ENCODE results near the gene MARCHF2.

Gene MARCHF2

DNA sequence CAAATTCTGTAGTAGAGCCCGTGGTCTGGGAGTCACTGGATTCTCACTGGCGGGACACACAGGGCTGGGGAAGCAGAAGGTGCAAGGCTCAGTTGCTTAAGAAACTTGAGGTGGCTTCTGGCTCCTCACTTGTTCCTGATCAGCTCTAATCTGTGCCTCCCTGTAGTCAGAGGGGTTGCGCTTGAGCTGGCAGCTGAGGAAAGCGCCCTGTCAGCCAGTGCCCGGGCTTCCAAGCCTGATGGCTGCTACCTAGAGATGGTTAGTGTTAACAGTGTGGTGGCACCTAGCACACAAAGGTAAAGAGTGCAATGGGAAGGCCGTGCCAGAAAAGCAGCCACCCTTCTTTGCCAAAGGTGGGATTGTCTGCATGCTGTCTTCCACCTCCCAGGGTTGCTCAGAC, 40.5 kb downstream of the MARCHF2 start:
- DNase-seq (ENCODE audit: low read depth) = no peak

DNA sequence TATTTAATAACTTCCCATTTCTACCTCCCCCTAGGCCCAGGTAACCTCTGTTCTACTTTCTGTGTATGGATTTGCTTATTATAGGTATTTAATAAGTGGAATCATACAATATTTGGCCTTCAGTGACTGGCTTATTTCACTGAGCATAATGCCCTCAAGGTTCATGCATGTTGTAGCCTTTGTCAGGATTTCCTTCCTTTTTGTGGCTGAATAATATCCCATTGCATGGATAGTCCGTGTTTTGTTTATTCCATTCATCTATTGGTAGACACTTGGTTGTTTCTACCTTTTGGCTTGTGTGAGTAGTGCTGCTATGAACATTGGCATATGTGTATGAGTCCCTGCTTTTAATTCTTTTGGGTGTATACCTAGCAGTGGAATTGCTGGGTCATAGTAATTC, 41.1 kb downstream of the MARCHF2 start:
- DNase-seq (ENCODE audit: low read depth) = no peak

DNA sequence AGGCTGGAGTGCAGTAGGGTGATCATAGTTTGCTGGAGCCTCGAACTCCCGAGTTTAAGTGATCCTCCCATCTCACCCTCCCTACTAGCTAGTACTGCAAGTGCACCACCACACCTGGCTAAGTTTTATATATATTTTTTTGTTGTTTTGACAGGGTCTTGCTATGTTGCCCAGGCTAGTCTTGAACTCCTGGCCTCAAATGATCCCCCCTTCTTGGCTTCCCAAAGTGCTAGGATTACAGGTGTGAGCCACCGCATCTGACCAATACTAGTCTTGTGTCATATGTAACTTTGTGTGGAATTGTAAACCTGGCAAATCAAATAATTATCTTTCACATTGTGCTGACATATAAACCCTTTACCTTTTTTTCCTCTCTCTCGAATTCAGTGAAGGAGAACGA, 41.9 kb downstream of the MARCHF2 start:
- DNase-seq (ENCODE audit: low read depth) = no peak

DNA sequence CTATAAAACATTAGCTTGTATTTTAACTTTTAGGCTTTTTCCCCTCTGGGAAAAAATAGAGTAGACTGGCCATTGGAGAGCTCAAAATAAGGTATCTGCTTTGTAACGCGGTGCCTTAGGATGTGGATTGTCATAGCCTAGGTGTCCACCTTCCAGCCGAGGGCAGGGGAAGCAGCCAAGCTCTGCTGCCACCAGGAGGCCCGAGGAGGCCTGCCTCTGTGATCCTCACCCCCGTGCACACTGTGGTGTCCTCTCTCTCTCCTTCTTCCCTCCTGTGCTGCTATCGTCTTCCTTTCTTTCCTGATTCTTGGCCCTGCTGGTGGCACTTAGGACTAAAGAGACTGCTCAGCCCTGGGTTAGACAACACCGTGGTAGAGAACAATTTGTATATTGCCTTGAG, 43.0 kb downstream of the MARCHF2 start:
- no peak for DNase-seq (ENCODE audit: low read depth)

DNA sequence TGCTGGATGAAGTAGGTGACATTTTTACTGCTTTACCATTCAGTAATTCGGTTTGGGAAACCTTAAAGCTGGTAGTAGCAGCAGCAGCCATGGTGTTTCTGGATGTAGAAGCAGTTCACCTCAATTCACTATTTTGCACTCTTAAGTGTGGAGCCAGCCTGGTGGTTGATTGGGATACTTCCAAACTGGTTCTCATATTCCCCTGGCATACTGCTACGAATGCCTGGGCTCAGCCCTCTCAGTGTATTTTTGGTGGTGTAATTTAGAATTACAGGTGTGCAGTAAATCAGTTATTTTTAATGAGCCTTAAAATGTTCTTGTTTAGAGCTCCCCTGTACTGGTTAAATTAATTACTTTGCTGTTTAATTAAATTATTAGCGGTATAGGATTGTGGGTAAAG, 44.1 kb downstream of the MARCHF2 start:
- no peak for DNase-seq (ENCODE audit: low read depth)

DNA sequence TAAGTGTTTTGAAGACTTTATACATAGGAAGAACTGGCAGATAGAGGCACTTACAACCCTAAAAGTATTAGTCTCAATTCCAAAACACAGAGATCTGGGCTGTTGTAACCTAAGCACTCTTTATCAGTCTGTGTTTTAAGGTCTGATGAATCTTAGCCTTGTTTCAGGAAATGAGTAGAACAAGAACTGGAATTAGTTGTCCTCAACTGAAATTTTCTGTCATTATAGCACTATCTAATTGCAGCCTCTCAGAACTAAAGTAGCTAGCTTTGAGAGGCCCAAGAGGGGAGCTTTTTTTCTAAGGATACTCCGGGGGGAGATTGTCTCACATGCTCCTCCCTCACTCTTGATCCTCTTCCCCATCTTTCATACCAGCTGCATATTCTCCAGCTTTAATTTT, 44.7 kb downstream of the MARCHF2 start:
- DNase-seq (ENCODE audit: low read depth) = no peak

DNA sequence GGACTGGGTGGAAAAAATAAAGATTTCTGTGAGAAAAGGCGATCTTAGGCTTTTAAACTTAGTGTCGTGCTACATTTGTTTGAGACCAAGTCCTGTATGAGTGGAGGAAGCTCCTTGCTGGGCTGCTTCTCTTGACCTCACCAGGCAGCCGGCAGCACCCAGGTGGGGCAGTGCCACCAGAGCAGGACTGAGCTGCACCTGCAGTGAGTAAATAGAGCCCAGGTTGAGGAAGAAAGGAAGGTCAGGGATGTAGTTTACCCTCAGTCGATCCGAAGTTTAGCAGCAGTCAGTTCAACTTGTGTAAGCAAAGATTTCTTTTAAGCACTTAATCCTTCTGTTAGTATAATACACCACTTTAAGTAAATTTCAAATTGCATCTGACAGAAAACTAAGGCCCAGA, 45.3 kb downstream of the MARCHF2 start:
- DNase-seq (ENCODE audit: low read depth) = no peak

DNA sequence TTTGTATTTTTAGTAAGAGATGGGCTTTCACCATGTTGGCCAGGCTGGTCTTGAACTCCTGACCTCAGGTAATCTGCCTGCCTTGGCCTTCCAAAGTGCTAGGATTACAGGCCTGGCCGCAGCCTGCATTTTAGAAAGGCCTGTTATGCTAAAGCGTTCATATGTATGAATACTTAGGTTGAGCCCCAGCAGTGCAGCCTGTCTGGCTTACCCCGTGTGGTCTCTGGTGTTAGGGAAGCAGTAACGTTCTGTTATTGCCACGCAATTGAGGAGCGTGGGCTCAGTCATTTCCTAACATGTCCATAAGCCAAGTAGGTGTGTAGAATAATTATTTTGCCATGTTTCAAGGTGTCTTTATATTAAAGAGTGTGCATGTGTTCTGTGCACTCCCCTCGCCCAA, 46.0 kb downstream of the MARCHF2 start:
- no peak for DNase-seq (ENCODE audit: low read depth)

DNA sequence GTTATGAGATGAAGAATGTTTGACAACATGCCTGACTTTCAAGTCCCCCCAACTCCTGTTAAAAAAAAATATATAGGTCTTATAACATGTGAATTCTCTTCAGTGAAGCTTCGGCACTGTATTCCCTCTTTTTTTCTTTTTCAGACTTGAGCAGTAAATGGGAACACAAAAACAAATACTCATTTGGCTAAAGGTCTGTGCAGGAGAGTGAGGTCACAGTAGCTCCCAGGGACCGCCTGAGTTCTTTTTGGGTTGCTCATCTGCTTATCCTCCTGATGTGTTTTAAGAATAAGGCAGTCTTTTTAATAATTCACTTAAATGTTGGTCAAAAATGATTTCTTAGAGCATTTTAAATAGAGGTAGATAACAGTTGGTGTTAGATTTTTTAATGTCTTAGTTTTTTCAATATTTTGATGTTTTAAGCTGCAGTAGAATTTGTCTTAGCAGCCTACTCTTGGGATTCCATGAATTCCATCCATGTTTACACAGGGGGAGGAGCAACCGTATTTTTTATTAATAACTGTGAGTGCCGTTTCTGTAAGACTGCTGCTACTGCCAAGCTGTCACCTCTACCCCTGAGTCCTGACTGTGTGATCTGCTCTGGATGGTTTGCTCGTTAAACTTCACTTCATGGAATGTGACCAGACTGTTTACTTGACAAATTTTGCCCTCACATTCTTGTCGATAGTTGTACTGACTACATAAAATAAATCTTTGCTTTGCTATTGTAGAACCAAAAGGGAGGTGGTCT, 46.6 kb downstream of the MARCHF2 start:
- DNase-seq (ENCODE audit: low read depth) = no peak

DNA sequence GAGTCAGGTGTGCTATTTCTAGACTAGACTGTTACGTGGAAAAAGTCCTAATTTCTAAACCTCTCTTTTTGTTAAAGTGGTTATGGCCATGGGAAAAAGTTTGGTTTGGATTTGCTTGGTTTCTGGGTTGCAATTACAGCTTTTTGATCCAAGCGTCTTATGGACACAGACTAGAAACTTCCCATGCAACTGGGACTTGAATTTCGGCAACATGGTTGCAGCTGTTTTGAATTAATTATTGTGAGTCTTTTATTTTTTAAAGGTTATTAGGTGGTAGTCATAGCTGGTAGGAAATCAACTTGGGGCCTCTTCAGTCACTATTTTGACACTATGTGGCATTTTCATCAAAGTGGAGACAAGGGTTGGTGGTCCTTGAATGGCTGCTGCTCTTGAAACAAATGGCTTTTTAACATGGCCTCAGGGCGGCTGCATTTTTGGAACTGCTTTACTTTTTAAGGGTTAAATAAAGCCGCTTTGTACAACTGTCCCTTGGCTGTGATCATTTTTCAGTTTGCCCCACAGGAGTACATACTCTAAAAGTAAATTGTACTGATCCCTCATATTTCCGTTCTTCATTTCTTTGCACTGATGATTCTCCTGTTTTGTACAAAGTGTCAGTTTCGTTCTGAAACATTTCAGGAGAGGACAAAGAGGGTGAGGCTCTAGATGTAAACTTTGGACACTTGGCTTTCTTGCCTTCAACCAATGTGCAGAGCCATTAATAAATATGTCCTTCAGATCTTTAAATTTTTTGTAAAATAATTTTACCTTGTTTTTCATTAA, 47.6 kb downstream of the MARCHF2 start:
- DNase-seq (ENCODE audit: low read depth) = no peak

DNA sequence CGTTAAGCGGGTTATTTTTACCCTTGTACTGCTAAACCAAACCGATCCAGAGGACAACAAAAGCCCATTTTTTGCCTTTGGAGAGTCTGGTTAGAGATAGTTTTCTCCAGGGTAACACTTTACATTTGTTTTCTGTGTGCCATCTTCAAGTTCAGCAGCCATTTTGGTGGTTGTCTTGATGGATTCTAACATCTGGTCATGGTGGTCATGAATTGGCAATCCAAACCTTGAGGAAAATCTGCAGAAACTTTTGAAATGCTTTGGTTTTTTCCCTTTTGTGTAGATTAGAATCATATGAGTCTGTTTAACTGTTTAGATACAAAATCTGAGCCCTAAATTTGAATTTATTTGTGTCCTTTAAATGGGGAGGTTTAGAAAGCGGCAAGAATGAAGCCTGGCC, 48.3 kb downstream of the MARCHF2 start:
- no peak for DNase-seq (ENCODE audit: low read depth)

DNA sequence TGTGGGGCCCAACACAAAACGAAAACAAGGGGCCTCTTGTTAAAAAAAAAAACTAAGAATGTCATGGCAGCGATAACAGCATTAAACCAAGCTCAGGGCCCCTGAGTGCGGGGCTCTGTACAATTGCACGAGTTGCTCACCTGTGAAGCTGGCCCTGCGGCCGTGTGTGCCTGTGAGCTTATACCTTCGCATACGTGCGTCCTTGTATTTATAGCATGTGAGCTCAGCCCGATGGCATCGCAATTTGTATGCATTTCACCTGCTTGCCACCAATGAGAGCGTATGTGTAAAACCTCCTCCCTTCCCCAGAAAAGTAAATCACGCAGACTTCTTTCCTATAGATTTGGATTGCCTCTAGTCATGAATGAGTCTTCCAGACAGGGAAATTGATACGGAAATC, 48.8 kb downstream of the MARCHF2 start:
- no peak for DNase-seq (ENCODE audit: low read depth)

DNA sequence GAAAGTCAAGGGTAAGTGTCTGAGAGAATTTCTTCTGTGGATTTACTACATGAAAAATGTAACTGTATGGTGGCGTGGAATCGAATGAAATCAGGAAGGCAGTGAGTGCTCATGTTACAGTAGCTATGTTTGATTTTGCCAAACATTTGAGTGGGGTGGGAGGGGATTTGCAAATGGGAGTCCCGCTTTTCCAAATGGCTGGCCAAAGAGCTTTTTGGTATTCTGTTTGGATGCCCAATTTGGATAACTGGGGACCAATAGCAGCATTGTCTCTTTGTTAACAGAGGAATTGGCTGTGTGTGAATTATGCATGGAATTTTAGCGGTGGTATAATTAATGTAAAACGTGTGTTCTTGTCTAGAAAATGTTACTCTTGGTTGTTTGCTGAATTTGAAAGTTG, 49.5 kb downstream of the MARCHF2 start:
- DNase-seq (ENCODE audit: low read depth) = no peak

DNA sequence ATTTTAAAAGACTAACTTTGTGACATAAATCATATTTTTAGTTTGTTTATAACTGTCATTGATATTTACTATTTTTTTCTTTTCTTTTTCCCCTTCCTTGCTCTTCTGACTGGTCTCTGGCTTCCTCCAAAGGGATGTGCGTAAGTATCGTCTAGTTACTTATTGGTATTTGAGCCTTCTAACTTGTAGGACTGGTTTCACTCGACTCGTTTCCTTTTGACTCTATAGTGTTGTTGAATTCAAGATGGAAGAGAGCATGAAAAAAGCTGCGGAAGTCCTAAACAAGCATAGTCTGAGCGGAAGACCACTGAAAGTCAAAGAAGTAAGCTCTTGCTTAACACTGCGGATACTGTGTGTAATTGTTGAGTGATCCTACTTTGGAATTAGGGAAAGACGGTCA, 50.3 kb downstream of the MARCHF2 start:
- no peak for DNase-seq (ENCODE audit: low read depth)

DNA sequence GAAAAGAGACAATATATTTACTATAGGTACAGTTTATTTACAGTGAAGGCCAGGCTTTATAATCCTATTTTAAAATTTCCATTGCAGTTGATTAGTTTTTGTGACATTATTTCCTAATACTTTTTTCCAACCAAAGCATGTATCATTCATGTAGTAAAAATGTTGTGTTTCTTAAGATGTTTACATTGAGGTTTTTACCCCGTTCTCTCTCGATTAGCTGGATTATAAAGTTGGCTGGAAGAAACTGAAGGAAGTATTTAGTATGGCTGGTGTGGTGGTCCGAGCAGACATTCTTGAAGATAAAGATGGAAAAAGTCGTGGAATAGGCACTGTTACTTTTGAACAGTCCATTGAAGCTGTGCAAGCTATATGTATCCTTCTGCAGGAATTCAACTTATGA, 52.9 kb downstream of the MARCHF2 start:
- no peak for DNase-seq (ENCODE audit: low read depth)

DNA sequence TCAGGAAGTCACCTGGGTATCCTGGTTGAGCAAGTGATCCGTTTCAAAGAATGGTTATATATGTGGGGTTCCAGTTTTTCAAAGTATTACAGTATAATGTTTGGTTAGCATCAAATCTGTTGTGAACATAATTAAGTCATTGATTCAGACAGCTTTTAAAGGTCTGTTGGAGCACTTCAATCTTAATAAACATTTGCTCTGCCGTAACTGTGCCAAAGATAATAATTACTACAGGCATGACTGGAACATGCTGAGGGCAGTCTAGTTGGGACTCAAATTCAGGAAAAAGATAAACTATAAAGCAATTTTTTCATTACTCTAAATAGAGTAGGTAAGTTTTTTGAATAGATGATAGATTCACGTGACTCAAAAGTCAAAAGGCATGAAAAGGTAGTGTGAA, 55.0 kb downstream of the MARCHF2 start:
- no peak for DNase-seq (ENCODE audit: low read depth)

DNA sequence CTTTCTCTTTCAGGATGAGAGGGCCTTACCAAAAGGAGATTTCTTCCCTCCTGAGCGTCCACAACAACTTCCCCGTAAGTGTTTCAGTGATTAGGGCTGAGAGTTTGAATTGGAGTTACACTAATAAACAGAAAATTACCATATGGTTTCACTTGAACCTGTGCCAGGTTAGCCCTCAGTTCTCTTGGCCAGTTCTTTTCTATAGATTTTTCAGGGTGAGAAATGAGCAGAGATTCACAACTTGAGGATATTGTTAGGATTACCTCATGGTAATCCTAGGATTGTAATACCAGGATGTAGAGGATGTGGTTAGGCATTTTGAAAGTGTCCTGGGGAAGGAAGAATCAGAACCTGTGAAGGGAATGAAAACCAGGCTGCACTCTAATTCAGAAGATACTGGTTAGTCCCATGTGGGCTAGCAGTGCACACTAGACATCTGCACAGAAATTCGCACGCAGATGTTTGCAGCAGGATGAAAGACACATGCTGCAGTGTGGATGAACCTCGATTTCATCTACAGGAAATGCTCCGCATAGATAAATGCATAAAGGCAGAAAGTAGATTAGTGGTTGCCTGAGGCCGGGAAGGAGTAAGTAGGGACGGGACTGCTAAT, 55.8 kb downstream of the MARCHF2 start:
- no peak for DNase-seq (ENCODE audit: low read depth)

DNA sequence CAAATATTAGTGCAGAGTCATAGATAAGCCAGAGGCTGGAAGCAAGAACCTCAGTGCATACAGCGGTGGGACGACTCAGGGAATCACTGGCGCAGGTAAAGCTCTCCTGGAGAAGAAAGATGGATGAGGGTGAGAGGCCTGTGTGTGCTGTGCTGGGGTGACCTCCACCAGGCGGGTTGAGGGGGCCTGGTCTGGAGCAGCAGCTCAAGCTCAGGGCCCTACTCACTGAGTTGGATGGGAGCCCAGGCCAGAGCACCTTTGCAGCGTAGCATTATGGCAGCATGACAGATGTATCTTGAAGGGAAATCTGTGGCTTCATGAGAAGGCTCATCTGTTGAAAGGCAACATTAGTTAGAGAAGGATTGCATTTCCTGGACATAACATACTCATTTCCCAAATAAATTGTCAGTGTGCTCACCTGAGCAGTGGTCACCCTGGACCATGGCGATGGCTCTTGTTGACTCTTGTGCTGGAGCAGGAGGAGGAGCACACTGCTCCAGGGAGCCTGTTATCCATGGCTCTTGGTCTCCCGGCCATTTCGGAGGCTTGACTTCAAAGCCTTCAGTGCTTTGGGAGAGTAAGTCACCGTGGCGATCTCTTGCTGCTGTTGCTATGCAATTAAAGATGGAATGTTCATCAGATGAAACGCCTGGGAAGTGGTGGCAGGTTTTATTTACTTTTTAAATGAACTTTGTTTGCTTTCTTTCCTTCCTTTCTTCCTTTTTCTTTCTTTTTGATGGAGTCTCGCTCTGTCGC, 56.7 kb downstream of the MARCHF2 start:
- no peak for DNase-seq (ENCODE audit: low read depth)

DNA sequence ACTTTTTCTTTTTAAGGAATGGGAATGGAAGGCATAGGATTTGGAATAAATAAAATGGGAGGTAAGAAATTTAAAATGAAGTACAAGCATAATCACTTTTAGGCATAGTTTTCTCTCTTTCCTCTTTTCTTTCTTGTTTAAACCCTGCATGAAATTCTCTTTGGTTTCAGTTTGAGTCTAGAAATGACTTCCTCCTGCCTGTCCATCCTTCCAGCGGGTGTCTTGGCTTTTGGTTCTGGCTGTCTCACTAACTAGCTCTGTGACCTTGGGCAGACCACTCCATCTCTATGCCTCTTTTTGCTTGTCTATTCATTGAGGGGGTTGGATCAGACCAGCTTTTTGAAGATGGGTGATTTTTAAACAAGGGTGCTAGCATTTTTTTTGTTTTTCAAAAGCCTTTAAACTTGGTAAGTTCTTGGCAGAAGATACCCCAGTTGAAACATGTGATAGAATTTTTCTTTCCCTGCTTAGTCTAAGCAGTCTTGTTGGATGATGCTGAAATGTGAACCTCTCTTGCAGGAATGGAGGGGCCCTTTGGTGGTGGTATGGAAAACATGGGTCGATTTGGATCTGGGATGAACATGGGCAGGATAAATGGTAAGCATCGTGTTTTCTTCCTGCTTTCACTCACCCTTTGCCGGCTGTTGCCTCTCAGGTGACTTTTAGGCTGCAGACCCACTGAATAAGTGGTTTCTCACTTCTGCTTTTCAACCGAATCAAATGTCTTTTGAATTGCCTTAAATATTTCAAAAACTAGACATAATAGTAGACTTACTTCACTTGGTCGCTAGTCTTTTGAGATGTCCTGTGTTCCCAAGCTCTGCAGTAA, 60.8 kb downstream of the MARCHF2 start:
- DNase-seq (ENCODE audit: low read depth) = no peak

DNA sequence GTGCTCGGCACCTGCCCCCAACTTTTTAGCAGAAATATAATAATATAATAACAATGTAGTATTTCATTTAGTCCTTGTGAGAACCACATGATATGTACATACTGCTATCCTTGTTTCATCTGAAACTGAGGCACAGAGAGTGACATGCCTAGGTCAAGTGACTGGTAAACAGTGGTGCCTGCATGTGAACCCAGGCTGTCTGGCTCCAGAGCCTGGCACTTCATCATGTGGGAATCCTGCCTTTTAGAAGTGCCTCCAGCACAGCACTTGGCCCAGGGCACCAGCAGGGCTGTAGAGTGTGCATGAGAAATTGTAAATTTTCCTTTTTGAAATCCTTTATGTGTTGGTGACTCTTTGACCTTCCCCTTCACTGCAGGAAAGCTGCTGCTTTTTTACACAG, 61.9 kb downstream of the MARCHF2 start:
- no peak for DNase-seq (ENCODE audit: low read depth)

DNA sequence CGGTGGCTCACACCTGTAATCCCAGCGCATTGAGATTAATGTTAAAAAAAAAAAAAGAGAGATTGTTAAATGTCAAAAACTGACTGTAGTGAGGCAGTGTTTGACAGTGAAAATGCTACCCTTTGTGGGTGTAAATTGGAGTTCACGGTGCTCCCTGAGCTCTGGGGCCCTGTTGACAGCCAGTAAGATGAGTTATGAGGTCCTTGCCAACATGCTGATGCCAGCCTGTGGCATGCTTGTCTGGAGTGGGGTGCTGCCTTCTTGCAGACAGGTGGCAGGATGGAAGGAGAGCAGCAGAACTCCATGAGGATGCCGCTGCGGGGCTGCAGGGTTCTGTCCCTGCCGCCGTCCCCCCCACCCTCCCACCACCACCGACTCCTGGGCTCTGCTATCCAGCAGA, 63.4 kb downstream of the MARCHF2 start:
- DNase-seq (ENCODE audit: low read depth) = no peak

DNA sequence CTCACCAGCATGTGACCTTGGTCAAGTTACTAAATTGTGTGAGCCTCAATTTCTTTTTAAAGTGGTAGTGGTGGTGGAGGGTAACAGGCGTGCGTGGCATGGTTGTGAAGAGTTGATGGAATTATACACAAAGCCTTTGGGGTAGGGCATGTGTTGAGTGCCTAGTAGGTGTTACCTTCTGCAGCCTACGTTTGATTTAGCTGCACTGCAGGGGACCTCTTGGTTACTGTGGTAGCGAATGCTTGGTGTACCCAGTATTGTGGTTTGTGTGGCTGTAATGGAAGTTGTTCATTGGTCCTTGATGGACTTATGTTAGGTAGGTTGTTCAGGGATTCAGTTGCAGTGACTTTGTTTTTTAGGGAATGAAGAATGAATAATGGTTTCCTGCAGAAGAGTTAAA, 64.8 kb downstream of the MARCHF2 start:
- no peak for DNase-seq (ENCODE audit: low read depth)

Data from activated T-cell treated with anti-CD3 and anti-CD28 coated beads for 48 hours (primary cell).